ENCODE data around the gene ITGAE.
"Not testable (repeated sequence)": the region's sequence is repeated elsewhere in the genome, so short reads cannot be mapped to it uniquely, and the experiment has no call there.

The ITGAE gene

GRCh38 chr17:3729881-3730280 is 71.1 kb downstream of the ITGAE start:
- no peak for DNase-seq (ENCODE audit: low read depth)

- not testable (repeated sequence) for DNase-seq (ENCODE audit: low read depth)
These were observed 72.9 kb downstream of the ITGAE start for GRCh38 chr17:3728099-3728498.

DNA sequence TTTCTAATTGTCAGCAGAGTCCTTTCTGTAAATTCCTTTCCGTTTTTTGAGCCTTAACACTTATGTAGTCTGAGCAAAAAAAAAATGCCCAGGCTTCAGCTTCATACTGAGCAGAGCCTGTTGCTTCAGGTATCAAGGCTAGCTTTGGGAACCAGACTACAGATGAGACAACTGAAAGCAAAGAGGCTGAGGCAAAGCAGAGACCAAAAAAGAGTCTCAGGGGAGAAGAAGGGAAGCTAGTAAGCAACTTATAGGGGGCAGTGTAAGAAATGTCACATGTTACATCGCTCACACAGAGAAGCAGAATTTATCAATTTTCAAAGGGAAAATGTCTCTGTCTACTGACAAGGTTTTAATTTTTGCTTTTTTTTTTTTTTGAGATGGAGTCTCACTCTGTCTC is 73.9 kb downstream of the ITGAE start:
- no peak for DNase-seq (ENCODE audit: low read depth)

- DNase-seq (ENCODE audit: low read depth): no peak
These were observed 76.5 kb downstream of the ITGAE start for GRCh38 chr17:3724378-3725077.

GRCh38 chr17:3723556-3724377 is 77.2 kb downstream of the ITGAE start, which contains the start of gene HASPIN:
Gene HASPIN (plus strand): TSS chr17:3723903. CDS start chr17:3723936, 33 bp downstream.
- DNase-seq (ENCODE audit: low read depth): peak; percentile 90

DNA sequence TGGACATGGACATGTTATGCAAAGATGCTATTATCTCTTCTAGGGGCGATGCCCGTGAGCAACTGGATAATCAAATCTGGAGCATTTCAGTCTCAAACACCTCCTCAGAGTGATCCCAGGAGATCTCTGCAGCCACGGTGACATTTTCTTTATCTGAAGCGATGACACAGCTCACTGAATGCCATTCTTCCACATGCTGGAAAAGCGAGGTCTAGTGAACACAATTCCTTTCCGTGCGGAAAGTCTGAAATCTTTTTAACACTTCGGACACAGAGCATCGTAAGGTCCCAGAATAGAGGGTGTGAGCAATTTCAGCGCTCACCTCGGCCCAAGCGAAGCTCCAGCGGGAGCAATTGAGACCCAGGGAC is 77.8 kb downstream of the ITGAE start:
- no peak for DNase-seq (ENCODE audit: low read depth)

DNA sequence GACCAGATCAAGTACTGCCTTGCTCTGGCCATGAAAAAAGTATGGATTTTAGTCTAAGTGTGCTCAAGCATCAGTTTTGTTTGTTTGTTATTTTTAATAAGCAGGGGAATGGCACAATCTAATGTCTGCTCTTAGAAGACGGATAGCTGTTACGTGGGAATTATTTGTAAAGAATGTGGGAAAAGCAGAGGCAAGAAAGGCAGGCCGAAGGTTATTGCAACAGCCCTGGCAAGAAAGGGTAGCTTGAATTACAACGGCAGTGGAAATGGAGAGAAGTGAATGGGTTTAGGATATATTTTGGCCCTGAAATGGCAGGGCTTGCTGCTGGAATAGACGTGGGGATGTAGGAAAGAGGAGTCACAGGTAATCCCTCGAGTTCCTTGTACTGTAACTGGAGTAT is 78.3 kb downstream of the ITGAE start:
- DNase-seq (ENCODE audit: low read depth): no peak

- no peak for DNase-seq (ENCODE audit: low read depth)
These were observed 81.7 kb downstream of the ITGAE start for GRCh38 chr17:3719265-3719664.

GRCh38 chr17:3718201-3718600 is 82.8 kb downstream of the ITGAE start:
- no peak for DNase-seq (ENCODE audit: low read depth)

DNA sequence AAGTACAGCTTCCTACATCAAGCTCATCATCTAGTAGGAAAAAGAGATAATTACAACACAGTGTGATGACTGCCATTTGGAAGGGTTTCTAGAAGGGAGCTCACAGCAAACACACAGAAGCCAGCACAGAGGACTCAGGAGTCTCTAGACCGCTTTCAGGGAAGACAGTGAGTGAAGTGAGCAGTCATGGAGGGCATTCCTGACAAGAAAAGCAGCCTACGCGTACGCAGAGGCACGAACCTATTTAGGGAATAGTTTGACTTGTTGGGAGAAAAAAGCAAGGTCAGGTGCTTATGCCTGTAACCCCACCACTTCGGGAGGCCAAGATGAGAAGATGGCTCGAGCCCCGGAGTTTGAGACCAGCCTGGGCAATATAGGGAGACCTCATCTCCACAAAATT is 85.7 kb downstream of the ITGAE start:
- no peak for DNase-seq (ENCODE audit: low read depth)

DNA sequence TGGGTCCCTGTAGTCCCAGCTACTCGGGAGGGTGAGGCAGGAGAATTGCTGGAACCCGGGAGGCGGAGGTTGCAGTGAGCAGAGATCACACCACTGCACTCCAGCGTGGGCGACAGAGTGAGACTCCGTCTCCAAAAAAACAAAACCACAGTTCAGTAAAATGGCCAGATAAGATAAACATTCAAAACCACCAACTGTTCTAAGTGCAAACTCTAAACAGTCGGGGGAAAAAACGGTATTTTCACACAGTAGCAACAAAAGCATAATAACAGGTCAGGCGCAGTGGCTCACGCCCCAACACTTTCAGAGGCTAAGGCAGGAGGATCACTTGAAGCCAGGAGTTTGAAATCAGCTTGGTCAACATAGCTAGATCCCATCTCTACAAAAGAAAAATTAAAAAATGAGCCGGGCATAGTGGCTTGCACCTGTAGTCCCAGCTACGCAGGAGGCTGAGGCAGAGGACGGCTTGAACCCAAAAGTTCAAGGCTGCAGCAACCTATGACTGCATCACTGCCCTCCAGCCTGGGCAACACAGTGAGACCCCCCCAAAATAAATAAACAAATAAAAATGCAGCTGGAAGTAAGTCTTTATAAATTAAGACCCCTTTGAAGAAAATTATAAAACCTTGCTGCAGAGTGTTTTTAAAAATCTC is 88.1 kb downstream of the ITGAE start:
- DNase-seq (ENCODE audit: low read depth): no peak

DNA sequence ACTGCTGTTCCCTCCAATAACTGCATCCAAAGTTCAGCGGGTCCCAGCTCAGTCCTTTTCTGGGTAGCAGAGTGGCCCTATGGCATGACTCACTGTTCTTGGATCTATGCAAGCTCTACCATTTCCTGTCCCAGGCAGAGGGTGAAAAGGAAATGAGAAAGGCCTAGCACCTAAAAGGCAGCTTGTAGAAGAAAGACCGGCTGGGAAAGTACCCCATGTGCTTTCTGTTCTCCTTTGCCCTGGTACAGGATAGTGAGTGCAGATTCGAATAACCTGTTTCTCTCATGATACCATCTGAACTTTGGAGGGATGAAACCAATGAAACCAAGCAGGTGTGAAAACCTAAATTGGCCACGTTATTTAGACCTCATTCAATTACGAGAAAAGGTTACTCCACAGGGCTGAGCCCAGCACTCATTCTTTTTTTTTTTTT is 90.0 kb downstream of the ITGAE start:
- DNase-seq (ENCODE audit: low read depth): no peak

DNA sequence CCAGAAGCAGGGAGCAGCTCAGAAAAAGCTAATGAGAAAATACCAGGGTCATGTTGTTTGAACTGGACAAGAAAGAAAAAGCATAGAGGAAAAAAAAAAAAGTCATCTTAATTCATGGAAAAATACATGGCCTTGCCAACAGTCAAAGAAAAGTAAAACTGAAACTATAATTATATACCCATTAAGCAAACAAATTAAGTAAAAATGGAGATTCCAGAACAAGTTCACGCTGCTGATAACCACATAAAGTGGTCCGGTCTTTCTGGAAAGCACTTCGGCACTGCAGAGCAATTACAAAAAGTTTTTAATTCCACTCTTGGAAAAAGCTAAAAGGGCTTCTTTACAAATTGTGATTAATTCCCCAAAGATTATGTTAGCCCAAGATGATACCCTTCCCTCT is 92.6 kb downstream of the ITGAE start:
- DNase-seq (ENCODE audit: low read depth): no peak

GRCh38 chr17:3705718-3705984 is 95.3 kb downstream of the ITGAE start:
- not testable (repeated sequence) for DNase-seq (ENCODE audit: low read depth)

DNA sequence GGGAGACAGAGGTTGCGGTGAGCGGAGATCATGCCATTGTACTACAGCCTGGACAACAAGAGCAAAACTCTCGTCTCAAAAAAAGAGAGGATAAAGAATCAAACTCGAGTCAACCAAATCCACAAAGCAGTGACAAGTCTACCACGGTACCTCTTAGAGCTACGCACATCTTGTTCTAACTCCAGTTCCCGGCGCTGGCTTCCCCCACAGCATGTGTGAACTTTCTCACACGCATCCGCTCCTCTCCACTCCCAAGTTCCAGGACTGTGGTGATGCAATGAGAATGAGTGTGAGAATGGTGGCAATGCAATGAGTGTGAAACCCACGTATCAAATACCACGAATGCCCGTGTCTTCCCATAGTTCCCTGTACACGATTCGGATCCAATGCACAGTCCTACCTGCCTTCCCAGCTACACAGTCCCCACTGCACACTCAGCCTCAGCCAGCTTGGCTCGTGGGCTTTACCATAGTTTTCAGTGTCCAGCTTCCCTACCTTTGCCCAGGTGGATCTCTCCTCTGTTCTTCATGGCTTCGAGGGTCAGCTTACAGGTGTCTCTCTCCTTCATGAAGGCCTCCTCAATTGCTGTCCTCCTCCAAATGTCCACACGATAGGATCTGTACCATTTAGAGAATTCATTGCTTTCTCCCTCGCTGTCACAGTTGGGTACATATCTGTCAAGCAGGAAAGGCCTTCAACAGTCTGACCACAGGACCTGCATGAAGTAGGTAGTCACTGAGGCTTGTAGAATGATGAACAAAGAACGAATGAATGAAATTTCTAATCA is 95.9 kb downstream of the ITGAE start:
- no peak for DNase-seq (ENCODE audit: low read depth)

- DNase-seq (ENCODE audit: low read depth): not testable (repeated sequence)
These were observed 98.9 kb downstream of the ITGAE start for GRCh38 chr17:3702041-3702539.

- DNase-seq (ENCODE audit: low read depth): no peak
These were observed 101.0 kb downstream of the ITGAE start for GRCh38 chr17:3699951-3700350.

DNA sequence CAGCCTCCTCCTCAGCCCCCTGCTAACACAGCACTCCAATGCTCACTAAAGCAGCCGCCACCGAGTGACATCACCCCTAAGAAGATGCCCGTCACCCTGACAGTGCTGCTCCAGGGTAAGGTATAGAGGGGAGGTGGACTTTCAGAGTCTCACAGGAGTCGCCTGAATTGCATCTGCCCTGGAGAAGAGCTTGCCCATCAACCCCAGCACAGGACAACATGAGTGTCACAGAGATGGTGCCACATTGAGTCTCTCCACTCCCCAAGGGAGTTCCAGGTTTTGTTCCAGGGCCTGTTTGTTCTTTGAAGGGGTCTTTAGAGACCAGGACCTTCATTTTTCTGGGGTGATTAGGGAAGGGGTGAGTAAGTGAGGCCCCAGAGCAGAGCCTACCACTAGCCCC is 102.8 kb downstream of the ITGAE start:
- no peak for DNase-seq (ENCODE audit: low read depth)

GRCh38 chr17:3697103-3697476 is 103.9 kb downstream of the ITGAE start:
- DNase-seq (ENCODE audit: low read depth): no peak

DNA sequence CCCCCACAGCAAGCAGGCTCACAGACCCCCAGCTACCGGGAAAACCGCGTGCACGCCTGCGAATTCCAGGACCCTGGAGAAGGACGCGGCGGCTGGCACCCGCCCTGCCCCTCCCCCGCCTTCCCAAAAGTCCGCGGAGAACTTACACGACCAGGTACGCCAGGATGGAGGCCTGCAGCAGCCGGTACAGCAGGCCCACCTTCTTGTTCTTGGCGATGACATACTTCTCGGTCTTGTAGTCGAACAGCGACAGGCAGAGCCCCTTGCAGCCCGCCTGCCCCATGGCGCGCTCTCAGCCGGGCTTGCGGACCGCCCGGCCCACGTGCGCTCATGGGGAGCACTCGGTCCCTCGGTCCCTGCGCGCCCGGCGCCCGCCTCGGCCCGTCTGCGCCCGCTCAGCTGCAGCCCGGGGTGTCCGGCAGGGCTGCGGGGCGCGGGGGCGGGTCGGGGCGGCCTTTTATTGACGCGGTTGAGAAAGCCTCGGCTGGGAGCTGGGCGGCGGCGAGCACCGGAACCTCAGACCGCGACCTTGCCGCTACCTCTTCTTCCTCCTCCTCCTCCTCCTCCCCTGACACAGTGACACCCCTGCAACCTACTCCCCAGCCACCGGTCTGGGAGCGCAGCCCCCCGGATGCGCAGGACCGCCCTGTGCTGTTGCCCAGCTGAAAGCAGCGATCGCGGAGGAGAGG is 105.1 kb downstream of the ITGAE start, which contains the start of gene P2RX5:
Gene P2RX5 (minus strand): TSS at position 433 of the 689 bp plus-strand sequence. CDS start 150 bp downstream, at position 283.
- DNase-seq (ENCODE audit: low read depth): peak; percentile 21

DNA sequence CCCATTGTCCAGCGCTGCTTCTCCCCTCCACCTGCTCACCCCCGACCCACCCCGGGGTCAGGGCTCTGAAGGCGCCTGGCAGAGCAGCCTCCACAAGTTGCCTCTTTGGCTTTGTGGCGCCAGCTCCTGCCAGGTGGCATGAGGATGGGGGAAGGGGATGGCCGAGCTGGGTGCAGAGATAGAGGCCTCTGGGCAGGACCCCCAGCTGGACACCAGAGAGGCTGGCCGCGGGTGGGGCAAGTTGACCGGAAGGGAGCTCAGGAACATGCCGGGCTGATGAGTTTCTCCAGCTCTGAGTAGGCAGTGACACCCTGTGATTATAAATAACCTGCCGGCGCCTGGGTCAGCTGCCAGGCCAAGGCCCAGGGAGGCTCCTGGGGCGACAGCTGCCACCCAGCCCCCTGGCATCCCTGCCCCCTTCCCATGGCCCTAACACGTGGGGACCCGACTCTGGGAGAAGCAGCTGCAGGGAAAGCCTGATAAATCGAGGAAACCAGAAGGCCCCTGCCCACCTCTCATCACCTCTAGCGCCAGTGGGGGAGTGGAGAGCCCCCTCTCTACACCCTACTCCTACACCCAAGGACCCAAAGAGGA is 105.8 kb downstream of the ITGAE start:
- DNase-seq (ENCODE audit: low read depth): no peak
